ENCODE measurements around the gene RHBDL1. TPM values are rescaled to one million over a fixed set of nuclear protein-coding genes. Genes with fewer than 3 reads are reported as not detected.

Gene RHBDL1
- total and polyA plus RNA-seq, 10 of the 15 experiments (the other 5 are each of a cell fraction or from before 2014, with no cell fraction given), result 0.04 to 1.3 (median 0.65) TPM; not detected in 5

DNA sequence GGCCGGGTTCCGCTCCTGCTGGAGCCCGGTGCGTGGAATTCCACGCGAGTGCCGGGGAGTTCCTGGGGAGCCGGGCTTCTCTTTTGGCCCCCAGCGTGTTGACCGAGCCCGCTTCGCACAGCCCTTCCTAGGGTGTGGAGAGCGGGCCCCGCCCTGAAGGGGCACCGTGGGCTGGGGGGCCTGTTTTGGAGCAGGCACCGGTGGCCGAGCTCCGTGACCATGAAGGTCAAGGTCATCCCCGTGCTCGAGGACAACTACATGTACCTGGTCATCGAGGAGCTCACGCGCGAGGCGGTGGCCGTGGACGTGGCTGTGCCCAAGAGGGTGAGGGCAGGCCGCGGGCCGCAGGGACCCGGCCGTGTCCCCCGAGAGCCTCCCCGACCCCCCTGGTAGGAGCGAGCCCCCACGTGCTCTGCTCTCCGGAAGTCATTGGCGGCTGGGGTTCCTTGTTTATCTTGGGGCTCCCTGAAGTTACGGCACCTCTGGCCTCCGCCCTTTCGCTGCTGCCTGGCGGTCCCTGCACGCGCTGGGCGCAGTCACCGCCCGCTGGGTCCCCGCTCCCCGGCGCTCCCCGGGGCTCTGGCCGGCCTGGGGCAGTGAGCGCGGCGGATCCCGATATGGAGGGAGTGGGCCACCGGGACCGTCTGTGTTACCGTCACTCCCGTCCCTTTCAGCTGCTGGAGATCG, 52.0 kb downstream of the RHBDL1 start:
- ChIA-PET SMC1A (ENCODE audit: uncharacterized antibody, unreplicated experiment) (no interaction called here), POLR2A (interaction anchor here (1.1 to 6.3 kb wide), 4 partner anchors 8 to 91 kb away, joined by 3 to 60 read pairs (median 7); partner anchors contain the start of gene CIAO3), CTCF (no interaction called here), RAD21 (ENCODE audit: unreplicated experiment) (interaction anchor here (0.7 to 1.2 kb wide), 4 partner anchors 7 to 996 kb away, joined by 3 to 8 read pairs (median 4); partner anchors contain the start of genes CHTF18 and RPUSD1)
- in situ Hi-C loops (cut with MboI) (no loop called here), intact Hi-C loops (cut with micrococcal nuclease; ENCODE audit: unreplicated experiment) (no loop called here)
- Histone ChIP-seq H3K36me3 (ENCODE audit: control insufficient read depth in 2 of 2, insufficient read depth in 2 of 2, low read length in 1 of 2) (peaks cover 0 to 2% of the 10 kb centered on the region in 2 experiments; a peak in 3 of 4 replicates), H3K4me1 (ENCODE audit: control insufficient read depth, insufficient read depth, low read length) (peaks cover 13% of the 10 kb centered on the region), H2AFZ (ENCODE audit: control insufficient read depth, low read depth, low read length) (peak overlapping the region; percentile 37), H3K27ac (ENCODE audit: control insufficient read depth, insufficient read depth) (peak overlapping the region; percentile 74), H3K9me3 (replicated peaks; ENCODE audit: control insufficient read depth, insufficient read depth, low read length) (no peaks in the 10 kb centered on the region), H3K4me2 (ENCODE audit: control insufficient read depth, insufficient read depth) (peak overlapping the region; percentile 100), H4K20me1 (ENCODE audit: control insufficient read depth, insufficient read depth) (no peaks in the 10 kb centered on the region), H3K27me3 (replicated peaks in 1 of 2; ENCODE audit: control insufficient read depth in 2 of 2, insufficient read depth in 2 of 2, low read length in 1 of 2) (no peaks in the 10 kb centered on the region), H3K79me2 (ENCODE audit: control insufficient read depth, insufficient read depth, low read length) (no peaks in the 10 kb centered on the region; the same call in 1 of the 2 replicates), H3K9ac (ENCODE audit: control insufficient read depth, insufficient read depth, low read length) (peak overlapping the region; percentile 73), H3K4me3 (peak overlapping the region; percentile 87)
- ATAC-seq, result peak; percentile 33
- 1% methylated on average over 56 of the region's 61 CpGs for WGBS (ENCODE audit: insufficient coverage, insufficient replicate concordance, low lambda C conversion rate, missing lambda C conversion rate)
- DNase-seq (ENCODE audit: low read depth, low spot score), result no peak
- peak; percentile 18 for FAIRE-seq
- BruUV-seq (replicated peaks), result TSS peak; percentile 68
- no peak for TF ChIP-seq ATF7 (IDR thresholded peaks at IDR 0.05; ENCODE audit: low read depth)
- TF ChIP-seq SREBF2 (IDR thresholded peaks at IDR 0.05; ENCODE audit: low read length), result no peak
- TF ChIP-seq JUNB (IDR thresholded peaks at IDR 0.05), result no peak
- 0 out of 2 replicates have a peak, but pooled peaks have one; percentile 21 for TF ChIP-seq NBN (IDR thresholded peaks at IDR 0.05)
- TF ChIP-seq ZNF622 (IDR thresholded peaks at IDR 0.05), result no peak
- no peak for TF ChIP-seq ZBED1 (IDR thresholded peaks at IDR 0.05; ENCODE audit: borderline replicate concordance)
- TF ChIP-seq SUZ12 (IDR thresholded peaks at IDR 0.05; ENCODE audit: unreplicated experiment), result no peak
- TF ChIP-seq BACH1 (IDR thresholded peaks at IDR 0.05; ENCODE audit: borderline replicate concordance), result peak; percentile 95
- no peak for TF ChIP-seq WRNIP1 (IDR thresholded peaks at IDR 0.05; ENCODE audit: borderline replicate concordance, low read depth, low read length)
- TF ChIP-seq, protein P1, sequence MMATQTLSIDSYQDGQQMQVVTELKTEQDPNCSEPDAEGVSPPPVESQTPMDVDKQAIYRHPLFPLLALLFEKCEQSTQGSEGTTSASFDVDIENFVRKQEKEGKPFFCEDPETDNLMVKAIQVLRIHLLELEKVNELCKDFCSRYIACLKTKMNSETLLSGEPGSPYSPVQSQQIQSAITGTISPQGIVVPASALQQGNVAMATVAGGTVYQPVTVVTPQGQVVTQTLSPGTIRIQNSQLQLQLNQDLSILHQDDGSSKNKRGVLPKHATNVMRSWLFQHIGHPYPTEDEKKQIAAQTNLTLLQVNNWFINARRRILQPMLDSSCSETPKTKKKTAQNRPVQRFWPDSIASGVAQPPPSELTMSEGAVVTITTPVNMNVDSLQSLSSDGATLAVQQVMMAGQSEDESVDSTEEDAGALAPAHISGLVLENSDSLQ (IDR thresholded peaks at IDR 0.05), result peak; percentile 6; the same call in 1 of the 2 replicates
- TF ChIP-seq MEF2A (IDR thresholded peaks at IDR 0.05; ENCODE audit: insufficient read depth, low read depth, low read length), result no peak
- TF ChIP-seq POU2F2 (IDR thresholded peaks at IDR 0.05; ENCODE audit: borderline replicate concordance, low read depth, low read length), result no peak
- no peak for TF ChIP-seq TCF12 (IDR thresholded peaks at IDR 0.05; ENCODE audit: low read depth, low read length)
- TF ChIP-seq, protein P2, sequence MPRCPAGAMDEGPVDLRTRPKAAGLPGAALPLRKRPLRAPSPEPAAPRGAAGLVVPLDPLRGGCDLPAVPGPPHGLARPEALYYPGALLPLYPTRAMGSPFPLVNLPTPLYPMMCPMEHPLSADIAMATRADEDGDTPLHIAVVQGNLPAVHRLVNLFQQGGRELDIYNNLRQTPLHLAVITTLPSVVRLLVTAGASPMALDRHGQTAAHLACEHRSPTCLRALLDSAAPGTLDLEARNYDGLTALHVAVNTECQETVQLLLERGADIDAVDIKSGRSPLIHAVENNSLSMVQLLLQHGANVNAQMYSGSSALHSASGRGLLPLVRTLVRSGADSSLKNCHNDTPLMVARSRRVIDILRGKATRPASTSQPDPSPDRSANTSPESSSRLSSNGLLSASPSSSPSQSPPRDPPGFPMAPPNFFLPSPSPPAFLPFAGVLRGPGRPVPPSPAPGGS (IDR thresholded peaks at IDR 0.05; ENCODE audit: borderline replicate concordance, insufficient read depth, low read depth, low read length, poor library complexity, severe bottlenecking), result no peak
- peak in 1 of 2 experiments; percentile 39; a peak in 2 of 4 replicates for TF ChIP-seq BHLHE40 (IDR thresholded peaks at IDR 0.05; ENCODE audit: borderline replicate concordance in 1 of 2, low read depth in 2 of 2, low read length in 1 of 2)
- no peak for TF ChIP-seq NRF1 (conservative IDR thresholded peaks at IDR 0.05; ENCODE audit: low read depth, low read length)
- no peak for TF ChIP-seq FOXM1 (IDR thresholded peaks at IDR 0.05; ENCODE audit: low read depth, low read length)
- no peak for TF ChIP-seq NR2C1 (IDR thresholded peaks at IDR 0.05)
- TF ChIP-seq CHD1 (IDR thresholded peaks at IDR 0.05; ENCODE audit: low read depth, low read length), result no peak
- TF ChIP-seq, protein P3, sequence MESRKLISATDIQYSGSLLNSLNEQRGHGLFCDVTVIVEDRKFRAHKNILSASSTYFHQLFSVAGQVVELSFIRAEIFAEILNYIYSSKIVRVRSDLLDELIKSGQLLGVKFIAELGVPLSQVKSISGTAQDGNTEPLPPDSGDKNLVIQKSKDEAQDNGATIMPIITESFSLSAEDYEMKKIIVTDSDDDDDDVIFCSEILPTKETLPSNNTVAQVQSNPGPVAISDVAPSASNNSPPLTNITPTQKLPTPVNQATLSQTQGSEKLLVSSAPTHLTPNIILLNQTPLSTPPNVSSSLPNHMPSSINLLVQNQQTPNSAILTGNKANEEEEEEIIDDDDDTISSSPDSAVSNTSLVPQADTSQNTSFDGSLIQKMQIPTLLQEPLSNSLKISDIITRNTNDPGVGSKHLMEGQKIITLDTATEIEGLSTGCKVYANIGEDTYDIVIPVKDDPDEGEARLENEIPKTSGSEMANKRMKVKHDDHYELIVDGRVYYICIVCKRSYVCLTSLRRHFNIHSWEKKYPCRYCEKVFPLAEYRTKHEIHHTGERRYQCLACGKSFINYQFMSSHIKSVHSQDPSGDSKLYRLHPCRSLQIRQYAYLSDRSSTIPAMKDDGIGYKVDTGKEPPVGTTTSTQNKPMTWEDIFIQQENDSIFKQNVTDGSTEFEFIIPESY (IDR thresholded peaks at IDR 0.05), result no peak
- no peak for TF ChIP-seq ZNF384 (IDR thresholded peaks at IDR 0.05; ENCODE audit: borderline replicate concordance, low read depth, low read length)
- TF ChIP-seq IKZF1 (conservative IDR thresholded peaks at IDR 0.05), result peak; percentile 28
